IPS-18c (cell line): ENCODE data around the gene FBXL3.

Source experiments
- H3K4me3 ChIP-seq: 2 replicates; pipeline ENCODE4 v1.7.0; 2013; ENCODE audit warnings: low read depth, mild to moderate bottlenecking, low read length, moderate library complexity; ENCODE audit not compliant: insufficient read depth
- H3K9me3 ChIP-seq: one replicate; pipeline ENCODE4 v1.6.1; 2013; ENCODE audit warnings: mild to moderate bottlenecking, low read length, moderate library complexity; ENCODE audit not compliant: control insufficient read depth, insufficient read depth

FBXL3 gene

GRCh38 chr13:77001540-77001939, 25.4 kb downstream of the FBXL3 start:
- Histone ChIP-seq H3K4me3 (no peak overlapping the region), H3K9me3 (no peaks in the 10 kb centered on the region)

GRCh38 chr13:77000475-77000874, 26.5 kb downstream of the FBXL3 start:
- H3K4me3 ChIP-seq: no peak overlapping the region
- no peaks in the 10 kb centered on the region for H3K9me3 ChIP-seq

GRCh38 chr13:76994281-76994680, 32.7 kb downstream of the FBXL3 start:
- H3K4me3 ChIP-seq: no peak overlapping the region
- no peaks in the 10 kb centered on the region for H3K9me3 ChIP-seq

- Histone ChIP-seq H3K9me3 (no peaks in the 10 kb centered on the region), H3K4me3 (no peak overlapping the region)
Measured at GRCh38 chr13:76993473-76993872, 33.5 kb downstream of the FBXL3 start.

GRCh38 chr13:76993021-76993420, 33.9 kb downstream of the FBXL3 start:
- peak overlapping the region; percentile 81; the same call in 1 of the 2 replicates for H3K4me3 ChIP-seq
- no peaks in the 10 kb centered on the region for H3K9me3 ChIP-seq

- Histone ChIP-seq H3K9me3 (no peaks in the 10 kb centered on the region), H3K4me3 (peak overlapping the region; percentile 81)
Measured at GRCh38 chr13:76992548-76993001, 34.4 kb downstream of the FBXL3 start.

GRCh38 chr13:76991796-76992547, 35.0 kb downstream of the FBXL3 start, which contains the start of gene CLN5:
CLN5 (plus strand) TSS chr13:76992081; CDS start chr13:76992099, 18 bp downstream.
- no peaks in the 10 kb centered on the region for H3K9me3 ChIP-seq
- peak within 1 kb of the TSS; percentile 81 for H3K4me3 ChIP-seq

GRCh38 chr13:76991432-76991795, 35.5 kb downstream of the FBXL3 start:
- H3K9me3 ChIP-seq: no peaks in the 10 kb centered on the region
- H3K4me3 ChIP-seq: peak overlapping the region; percentile 81

- Histone ChIP-seq H3K9me3 (no peaks in the 10 kb centered on the region), H3K4me3 (no peak overlapping the region)
Measured at GRCh38 chr13:76983676-76984075, 43.3 kb downstream of the FBXL3 start.

- H3K4me3 ChIP-seq: no peak overlapping the region
- H3K9me3 ChIP-seq: no peaks in the 10 kb centered on the region
Measured at GRCh38 chr13:76982061-76982460, 44.9 kb downstream of the FBXL3 start.

GRCh38 chr13:76980075-76980718, 46.8 kb downstream of the FBXL3 start:
- Histone ChIP-seq H3K4me3 (no peak overlapping the region), H3K9me3 (no peaks in the 10 kb centered on the region)

- H3K9me3 ChIP-seq: no peaks in the 10 kb centered on the region
- H3K4me3 ChIP-seq: no peak overlapping the region
Measured at GRCh38 chr13:76976929-76977328, 50.0 kb downstream of the FBXL3 start.

- no peaks in the 10 kb centered on the region for H3K9me3 ChIP-seq
- H3K4me3 ChIP-seq: no peak overlapping the region
Measured at GRCh38 chr13:76976490-76976889, 50.5 kb downstream of the FBXL3 start.

GRCh38 chr13:76975863-76976262, 51.1 kb downstream of the FBXL3 start:
- Histone ChIP-seq H3K9me3 (no peaks in the 10 kb centered on the region), H3K4me3 (no peak overlapping the region)

GRCh38 chr13:76974618-76974975, 52.4 kb downstream of the FBXL3 start:
- H3K9me3 ChIP-seq: no peaks in the 10 kb centered on the region
- no peak overlapping the region for H3K4me3 ChIP-seq

GRCh38 chr13:76973920-76974617, 52.9 kb downstream of the FBXL3 start:
- H3K4me3 ChIP-seq: no peak overlapping the region
- no peaks in the 10 kb centered on the region for H3K9me3 ChIP-seq

- no peak overlapping the region for H3K4me3 ChIP-seq
Measured at GRCh38 chr13:76971851-76972829, 54.8 kb downstream of the FBXL3 start.

More at GRCh38 chr13:76971851-76972829, 54.8 kb downstream of the FBXL3 start:
- no peaks in the 10 kb centered on the region for H3K9me3 ChIP-seq
